HG03039 (cell line): ENCODE measurements around the gene MAML3.

ENCODE experiments used
- ATAC-seq: cut with Tn5 transposase; IDR thresholded peaks from one replicate; pipeline ENCODE4 v1.9.1; 2021; ENCODE audit warnings: mild to moderate bottlenecking, moderate library complexity; ENCODE audit not compliant: unreplicated experiment

Gene MAML3

DNA sequence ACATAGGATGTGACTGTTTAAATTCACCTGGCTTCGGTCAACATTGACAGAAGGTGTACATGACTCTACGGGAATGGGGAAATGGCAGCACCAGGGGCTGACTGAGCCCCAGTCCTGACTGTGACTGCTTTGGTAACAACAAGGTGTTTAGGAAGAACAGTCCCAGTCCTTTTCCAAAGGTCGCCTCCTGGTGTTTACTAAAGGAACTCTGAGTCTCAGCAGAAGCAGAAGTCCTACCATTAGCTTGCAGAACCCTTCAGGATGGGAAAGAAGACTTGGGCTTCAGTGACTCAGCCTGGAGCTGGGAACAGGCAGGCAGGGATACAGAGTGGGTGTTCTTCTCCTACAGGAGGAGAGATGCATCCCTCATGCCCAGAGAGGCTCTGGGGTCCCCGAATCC lies 385.1 kb downstream of the MAML3 start:
- ATAC-seq: no peak

DNA sequence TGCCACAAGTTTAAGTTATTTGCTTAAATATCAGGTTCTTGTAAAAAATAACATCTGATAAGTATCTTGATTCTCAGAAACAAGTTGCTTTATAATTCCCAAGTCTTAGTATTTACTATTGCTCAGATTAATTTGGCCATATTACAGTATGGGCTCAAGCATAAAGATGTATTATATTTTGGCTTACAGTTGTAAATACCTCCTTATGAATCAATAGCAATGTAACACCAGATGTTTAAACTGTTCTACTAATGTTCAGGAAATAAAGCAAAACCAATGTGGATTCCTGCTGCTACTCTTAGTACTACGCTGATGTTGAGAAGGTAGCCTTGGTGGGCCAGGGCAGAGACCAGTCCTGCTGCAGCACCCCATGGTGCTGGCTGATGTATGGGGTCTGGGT lies 385.6 kb downstream of the MAML3 start:
- ATAC-seq: no peak

DNA sequence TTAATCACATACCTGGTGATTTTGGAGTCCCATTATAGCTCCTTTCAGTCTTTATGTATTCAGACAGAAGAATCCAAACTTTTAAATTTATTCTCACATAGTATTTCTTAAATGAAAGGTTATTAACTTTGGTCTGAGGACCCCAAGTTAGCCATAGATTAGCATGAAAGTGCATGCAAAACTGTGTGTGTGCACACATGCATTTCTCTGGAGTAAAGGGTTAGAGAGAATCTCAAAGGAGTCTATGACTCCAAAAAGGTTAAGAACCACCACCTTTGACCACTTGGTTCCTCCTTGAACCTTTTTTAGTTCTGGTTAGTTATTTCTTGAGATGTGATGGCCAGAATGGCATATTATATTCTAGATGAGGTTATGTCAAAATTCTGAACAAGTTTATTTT lies 386.4 kb downstream of the MAML3 start:
- no peak for ATAC-seq

DNA sequence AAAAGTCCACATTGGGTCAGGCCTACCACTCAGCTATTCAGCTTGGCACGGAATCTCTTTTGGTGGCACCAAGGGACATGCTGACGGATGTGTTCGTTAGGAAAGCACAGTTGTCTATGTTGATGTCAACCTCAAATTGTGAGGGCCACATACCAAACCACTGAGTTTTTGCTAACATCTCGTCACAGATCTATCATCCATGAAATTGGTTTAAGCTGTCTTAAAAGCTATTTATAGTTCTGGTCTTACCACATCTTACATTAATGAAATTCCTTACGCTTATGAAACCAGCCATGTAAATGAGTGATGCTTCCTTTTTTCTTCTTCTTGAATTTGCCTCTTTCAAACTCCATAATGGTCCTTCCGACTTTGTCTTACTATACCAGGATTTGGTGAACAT lies 386.8 kb downstream of the MAML3 start:
- no peak for ATAC-seq

DNA sequence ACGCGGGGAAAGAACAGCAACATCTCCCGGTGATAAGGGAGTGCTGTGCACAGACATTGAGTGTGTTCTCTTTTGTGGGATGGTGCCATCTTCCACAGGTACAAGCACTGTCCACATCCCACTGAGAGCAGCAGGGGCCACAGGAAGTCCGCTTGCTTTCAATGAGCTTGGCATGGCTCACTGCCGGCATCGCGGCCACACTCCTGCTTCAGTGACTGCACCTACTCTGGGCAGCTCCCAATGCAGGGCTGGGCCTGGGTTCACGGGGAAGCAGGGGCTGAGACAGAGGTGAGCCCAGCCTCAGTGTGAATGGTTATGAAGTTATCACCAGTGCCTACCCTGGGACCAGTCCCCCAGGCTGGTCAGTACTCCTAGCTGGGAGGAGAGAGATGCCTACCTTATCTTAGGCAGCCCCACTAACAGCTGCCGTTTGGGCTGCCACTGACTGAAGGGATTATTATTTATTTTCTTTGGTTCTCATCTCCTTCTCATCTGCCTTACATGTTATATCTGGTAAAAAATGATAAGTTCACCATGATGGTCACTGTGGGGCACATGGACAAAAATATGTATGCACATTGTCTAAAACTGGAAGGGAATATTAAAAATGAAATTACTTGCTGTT lies 389.2 kb downstream of the MAML3 start:
- no peak for ATAC-seq

DNA sequence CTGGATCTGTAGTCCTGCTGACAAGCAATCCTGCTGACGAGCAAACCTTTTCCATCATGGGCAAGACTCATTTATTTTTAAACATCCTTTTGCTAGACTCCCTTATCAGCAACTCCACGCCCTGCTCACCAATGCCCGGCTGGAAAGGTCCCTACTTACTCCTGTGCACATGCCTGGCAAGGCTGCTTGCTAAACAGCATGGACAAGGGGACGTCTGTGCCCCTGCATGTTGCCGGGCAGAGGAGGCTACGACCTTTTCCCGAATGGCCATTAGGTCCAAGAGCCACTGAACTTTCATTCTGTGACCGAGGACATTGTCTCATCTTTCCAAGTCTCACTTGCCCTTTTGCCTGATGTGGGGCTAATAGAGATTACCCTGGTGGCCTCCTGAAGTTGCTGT lies 389.8 kb downstream of the MAML3 start:
- no peak for ATAC-seq

DNA sequence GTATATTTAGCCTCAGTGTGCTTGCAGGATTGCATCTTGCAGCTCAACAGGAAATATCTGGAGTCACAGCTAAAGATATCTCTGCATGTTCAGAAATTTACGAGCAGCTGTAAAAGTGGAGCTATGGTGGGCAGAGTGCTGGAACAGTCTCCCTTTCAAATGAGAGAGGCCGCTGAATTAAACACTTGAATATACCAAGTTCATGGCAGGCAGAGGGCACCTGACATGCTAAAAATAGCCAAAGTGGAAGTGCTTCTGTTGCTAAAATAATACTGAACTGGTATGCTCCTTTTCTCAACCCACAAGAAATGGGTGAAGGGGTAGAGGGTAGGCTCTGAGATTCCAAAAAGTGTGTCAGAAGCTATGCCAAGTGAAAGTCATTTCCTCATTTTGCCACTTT lies 390.3 kb downstream of the MAML3 start:
- no peak for ATAC-seq

DNA sequence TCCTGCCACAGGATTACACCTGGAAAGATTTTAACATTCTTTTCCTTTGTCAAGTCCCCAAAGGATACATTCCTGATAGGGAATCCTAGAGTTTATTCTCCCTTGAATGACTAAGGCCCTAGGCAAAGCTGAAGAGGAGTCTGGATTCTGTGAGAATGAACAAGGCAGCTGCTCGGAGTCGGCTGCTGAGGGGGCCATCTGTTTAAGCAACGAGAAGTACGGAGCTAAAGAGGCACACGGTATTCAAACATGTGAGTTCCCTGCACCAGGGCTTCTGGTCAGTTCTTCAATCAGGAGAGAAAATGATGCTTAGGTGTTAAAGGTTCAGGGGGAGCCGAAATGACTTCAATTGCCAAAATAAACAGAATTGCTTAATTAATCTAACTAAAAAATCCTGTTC lies 390.8 kb downstream of the MAML3 start:
- ATAC-seq: no peak

DNA sequence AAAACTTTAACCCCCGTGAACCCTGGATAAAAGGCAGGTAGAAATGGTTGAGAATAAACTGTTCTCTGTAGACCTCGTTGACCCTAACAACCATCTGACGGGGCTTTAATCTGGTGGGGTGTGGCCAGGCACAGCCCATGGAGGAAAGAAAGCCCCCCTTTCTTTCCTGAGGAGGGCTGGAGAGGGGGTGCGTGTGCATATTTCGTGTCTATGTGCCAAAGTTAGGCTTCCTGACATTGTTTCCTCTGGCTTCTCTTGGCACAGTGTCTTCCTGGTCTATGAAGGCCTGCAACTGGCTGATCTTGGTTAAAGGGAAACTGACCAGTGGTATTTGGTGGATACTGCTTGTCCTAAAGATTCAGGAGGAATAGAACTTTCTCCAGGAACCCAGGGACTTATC lies 391.3 kb downstream of the MAML3 start:
- ATAC-seq: no peak

DNA sequence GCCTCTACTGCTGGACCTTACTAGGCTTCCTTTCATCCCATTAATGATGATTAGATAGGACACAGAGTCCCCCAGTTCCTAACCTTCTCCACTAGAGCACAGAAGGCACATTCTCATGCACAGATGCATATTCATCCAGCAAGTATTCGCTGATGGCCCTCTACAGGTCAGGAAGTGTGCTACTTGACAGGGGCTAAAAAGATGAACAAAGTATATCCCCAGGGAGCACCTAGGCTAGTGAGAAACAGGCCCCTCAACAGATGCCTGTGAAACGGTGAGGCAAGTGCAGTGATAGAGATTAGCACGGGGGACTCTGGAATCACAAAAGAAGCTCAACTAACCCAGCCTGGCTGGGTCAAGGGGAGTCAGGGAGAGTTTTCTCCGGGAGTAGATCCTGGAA lies 392.5 kb downstream of the MAML3 start:
- no peak for ATAC-seq

DNA sequence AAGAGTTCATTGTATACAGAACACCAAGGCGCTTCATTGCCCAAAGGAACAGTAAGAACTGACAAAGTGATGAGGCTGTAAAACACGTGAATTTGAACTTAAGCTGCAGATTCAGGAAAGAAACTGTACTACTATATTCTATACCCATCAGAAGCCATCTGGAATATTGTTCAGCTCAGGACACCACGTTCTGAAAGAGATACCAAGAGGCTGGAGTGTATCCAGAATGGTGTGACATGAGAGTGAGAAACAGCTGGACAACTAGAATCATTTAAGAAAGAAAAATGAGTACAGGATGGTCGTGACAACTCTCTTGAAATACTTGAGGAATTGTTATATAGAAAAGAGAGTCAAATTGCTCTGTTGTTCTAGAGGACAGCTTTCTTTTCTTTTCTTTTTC lies 393.4 kb downstream of the MAML3 start:
- ATAC-seq: no peak

DNA sequence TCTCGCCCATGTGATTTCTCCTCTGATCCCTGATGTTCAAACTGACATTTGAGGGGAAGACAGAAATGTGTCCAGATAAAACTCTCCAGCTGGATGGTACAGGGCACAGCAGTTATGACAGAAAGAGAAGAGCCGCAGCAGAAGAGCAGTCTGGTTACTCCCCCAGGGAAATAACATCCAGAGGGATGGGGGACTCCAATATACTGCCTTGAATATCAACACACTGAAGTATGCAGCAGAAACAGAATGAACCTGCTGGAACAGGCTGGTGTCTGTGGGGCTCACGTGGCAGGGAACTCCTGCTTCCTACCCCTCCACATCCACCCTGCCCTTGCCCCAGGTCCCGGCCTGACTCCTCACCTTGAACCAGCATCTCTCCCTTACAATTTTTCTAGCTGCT lies 394.9 kb downstream of the MAML3 start:
- ATAC-seq: no peak

DNA sequence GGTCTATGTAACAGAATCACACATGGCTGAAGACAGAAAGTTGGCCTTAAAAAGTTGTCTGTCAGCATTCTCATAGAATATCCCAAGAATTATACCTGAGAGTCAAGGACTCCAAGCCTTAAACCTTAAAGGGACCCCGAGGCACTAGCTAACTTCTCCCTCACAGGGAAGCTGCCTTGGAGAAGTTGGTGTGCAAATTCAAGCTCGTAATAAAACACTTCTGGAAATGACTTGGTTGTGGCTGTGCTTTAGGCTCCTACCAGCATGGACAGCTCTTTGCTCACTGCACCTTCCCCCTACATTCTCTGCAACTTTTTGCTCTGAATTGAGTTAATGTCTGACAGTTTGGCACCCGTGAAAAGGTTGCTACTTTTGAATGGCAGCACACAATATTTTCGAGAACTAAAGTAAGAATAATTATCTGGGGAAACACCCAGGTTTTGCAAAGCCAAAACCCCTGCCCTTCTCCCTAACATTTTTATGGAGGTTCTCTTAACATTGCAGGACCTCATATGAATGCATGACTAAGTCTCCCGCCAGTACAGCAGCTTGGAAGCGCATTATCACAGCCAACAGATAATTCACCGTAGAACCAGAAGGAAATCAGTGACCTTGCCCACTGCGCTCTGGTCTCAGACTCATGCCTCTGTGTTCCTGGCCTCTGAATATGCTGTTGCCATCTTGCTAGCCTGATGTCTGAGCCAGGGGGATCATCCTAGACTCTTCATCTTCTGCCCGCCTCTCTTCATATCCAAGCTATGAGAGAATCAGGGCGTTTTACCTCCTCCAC lies 397.4 kb downstream of the MAML3 start:
- no peak for ATAC-seq

DNA sequence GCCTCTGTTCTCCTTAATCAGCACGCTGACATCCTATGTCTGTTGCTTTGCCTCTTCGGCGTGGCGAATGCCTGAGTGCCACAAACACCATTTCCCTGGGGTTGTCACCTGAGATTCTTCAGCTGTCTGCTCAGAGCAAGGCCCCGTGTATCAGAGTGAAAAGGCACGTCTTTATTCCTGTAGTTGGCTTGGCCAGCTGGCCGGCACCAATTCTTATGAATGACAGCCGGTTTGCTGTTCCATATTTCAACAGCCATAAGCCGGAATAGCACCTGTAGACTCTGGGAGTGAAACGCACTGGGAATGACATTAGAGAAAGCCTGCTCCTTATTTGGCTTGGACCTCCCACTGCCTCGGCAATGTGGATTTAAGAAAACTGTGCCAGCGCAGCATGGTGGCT lies 399.0 kb downstream of the MAML3 start:
- no peak for ATAC-seq

DNA sequence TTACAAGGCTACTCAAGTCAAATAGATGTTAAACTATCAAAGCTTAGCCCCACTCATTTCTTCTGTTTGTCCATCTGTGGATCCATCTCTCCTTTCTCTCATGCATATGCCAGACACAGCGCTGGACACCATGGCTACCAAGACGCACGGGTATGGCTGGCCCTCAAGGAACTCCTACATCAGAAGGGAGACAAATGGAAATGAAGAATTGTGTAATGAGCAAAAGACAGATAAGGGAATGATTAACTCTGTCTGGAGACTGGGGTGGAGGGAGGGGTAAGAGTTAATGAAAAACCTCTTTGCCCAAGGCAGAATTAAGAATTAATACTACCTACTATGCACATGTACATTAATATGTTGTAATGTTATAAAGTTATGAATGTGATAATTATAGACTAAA lies 400.3 kb downstream of the MAML3 start:
- no peak for ATAC-seq

DNA sequence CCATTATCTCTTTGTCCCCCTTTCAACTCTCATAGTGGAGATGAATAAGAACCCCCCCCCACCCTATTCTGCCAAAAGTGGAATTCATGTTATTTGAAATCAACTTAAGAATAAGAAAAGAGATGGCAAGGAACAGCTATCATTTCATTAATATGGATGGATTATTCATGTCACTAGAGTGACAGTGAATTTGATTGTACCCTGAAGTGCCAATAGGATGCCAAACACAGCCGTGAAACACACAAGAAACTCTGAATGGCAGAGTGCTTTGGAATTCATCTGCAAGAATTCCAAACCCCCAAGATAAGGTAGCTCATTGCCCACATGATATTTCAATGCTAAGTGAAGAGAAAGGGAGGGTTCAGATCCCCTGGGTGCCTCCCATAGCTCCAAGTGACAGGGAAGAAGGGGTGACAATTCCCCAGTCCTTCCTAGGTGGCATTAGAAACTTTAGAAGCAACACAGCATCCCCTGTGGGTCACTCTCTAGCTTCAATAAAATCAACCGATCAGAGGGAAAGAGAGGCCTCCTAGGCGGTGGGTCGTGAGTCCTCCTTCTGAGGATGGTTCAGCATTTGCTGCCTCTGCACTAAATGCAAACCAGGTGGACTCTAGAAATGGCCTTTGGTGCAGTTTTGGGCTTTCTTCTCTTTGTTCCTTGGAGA lies 404.0 kb downstream of the MAML3 start:
- ATAC-seq: no peak

DNA sequence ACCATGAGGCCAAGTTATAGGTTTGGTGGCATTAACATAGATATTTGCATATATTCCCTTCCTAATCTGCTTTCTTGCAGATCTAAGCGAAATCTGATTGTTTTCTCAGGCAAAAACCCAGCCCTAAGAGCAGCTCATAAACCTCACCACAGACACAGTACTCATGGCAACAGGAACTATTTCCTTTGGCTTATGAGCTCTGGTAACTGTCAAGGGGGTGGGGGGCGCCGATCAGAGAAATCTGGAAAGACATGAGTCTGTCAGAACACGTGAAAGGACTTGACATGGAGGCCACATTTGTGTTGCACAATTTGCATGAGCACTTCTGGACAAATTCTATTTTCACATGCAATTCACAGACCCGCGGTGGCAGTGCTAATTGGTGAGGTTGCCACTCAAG lies 404.6 kb downstream of the MAML3 start:
- ATAC-seq: no peak

DNA sequence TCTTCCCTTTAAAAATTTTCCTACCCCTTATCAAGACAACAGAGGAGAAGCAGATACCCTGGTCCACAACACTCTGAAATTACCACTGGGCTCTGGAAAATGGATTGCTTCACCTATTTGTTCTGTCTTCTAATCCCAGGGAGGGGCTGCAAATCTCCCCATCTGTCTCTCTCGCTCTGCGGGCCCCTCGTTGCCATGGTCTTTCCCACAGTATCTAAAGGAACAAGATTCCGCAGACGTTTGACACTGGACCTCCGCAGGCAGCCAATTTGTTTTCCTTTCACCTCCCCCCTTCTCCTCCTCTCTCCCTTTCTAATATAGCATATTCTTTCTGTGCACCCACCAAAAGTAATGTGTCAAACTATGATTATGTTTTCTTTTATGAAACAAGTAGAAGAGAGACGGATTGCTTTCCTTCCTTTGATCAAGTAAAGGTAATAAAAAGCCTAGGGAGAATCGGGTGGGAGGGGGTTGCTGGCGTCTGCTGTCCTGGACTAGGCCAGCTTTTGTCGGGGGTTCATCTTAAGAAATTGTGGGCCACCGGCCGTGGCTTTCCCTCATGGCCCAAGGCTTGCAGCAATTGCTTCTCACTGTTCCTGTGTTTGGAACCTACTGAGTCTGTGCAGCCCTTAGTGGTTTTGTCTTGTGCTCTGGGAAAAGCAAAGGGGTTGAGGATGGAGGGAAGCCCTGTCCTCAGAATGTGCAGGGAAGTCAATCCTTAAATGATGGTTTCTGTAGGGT lies 407.4 kb downstream of the MAML3 start:
- no peak for ATAC-seq

DNA sequence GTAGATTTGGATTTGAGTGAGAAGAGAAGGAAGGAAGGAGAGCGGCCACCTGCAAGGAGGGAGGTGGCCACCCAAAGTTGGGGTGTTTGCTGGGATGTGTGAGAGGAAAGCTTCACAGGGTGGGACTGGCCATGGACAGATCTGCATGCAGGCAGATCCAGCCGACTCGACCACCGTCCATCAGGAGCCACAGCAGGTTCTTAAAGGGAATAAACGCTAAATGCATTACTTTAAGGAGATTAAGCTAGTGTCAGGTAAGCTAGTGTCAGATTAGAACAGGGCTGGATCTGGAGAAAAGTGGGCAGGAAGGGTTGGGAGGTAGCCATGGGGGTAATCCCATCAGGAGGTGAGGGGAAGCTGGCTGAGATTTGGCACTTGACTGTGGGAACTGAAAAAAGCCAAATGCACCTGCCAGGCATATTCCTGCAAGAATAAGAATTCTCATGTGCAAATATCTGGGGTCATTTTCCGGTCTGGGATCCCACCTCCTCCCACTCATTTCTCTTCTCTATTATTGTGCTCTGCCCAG lies 408.8 kb downstream of the MAML3 start:
- ATAC-seq: no peak

DNA sequence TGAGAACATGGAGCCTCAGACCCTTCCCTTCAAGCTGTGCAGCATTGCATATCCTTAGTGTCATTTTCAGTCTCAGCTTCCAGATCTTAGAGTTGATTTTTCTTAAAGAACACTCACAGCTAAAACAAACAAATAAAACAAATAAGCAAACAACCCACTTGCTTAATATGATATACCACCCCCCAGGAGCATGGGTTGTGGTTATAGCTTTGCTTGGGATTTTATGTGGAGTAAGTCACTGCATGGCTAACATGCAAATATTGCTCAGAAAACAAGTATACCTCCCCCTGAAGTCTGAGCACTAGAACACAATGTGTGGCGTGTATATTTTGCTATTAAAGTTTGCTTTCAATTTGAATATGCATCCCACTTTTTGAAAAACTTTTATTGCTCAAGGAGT lies 409.8 kb downstream of the MAML3 start:
- ATAC-seq: no peak

DNA sequence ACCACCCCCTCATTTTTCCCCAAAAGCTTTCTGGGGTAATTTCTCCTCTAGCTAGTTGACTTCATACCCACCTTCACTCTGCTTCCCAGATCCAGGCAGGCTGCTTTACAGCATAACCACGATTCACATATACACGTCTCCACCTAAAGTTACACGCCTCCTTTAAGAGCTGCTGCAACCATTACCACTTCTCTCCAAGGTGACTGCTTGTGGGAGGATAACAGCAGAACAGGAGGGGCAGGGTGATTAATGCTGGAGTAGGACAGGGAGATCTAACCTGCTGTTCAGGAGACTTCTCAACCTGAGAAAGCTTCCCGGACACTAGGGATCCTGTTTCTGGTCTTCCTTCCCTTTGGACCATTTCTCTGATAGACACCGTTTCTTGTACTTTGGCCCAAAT lies 411.0 kb downstream of the MAML3 start:
- ATAC-seq: no peak
